DMS 273 (cell line): Measurements from ENCODE around the gene PGK1.
"Not testable (repeated sequence)": the region's sequence is repeated elsewhere in the genome, so short reads cannot be mapped to it uniquely, and the experiment has no call there.

Source experiments
- DNase-seq: peaks from one replicate; lab custom pipeline; 2025; ENCODE audit not compliant: unreplicated experiment; lab: John Stamatoyannopoulos, UW

PGK1 gene

DNA sequence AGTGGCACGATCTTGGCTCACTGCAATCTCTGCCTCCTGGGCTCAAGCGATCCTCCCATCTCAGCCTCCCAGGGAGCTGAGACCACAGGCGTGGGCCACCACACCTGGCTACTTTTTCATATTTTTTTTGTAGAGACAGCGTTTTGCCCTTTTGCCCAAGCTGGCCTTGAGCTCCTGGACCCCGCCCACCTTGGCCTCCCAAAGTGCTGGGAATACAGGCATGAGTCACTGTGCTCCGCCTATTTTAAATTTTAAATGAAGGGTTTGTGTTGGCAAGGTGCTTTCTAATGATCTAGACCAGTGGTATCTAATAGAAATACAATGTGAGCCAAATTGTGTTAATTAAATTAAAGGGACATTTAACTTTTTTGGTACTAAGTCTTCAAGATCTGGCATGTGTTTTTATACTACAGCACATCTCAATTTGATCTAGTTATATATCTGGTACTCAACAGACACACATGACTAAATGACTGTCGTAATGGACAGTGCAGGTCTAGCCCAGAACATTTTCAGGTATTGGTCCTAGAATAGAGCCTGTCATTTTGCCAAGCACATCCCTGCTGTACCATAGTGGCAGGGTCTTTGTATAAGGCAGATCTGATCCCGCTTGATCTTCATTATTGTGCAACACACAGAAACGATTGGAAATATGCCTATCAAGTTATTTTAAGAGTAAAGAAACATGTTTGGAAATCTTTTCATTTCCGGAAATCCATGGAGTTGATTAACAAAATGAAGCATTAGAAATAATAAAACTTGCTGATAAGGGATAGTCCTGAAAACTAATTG, 7.3 kb downstream of the PGK1 start:
- DNase-seq = no peak

GRCh38 chrX:78116365-78116764, 12.3 kb downstream of the PGK1 start:
- no peak for DNase-seq

DNA sequence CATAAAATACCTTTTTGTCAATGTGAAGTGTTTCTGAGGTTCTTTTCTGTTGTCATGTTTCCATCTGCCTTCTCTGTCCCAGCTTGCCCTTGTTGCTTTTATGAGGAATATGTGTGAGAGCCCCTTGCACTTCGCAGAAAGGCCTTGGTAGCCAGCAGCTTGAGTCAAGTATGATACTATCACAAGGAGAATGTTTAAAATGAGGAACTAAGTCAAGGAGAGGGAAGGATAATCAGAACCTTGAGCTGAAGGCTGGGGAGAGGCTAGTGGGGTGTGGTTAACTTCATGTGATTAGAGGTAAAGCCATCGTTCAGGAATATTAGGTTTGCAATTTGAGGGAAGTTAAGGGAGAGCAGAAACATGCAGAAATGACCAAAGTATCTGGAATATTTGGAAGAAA, 12.7 kb downstream of the PGK1 start:
- no peak for DNase-seq

- DNase-seq = no peak
These were observed 14.6 kb downstream of the PGK1 start for GRCh38 chrX:78118628-78119027.

- peak; percentile 14 for DNase-seq
These were observed 15.6 kb downstream of the PGK1 start for GRCh38 chrX:78119521-78120227.

DNA sequence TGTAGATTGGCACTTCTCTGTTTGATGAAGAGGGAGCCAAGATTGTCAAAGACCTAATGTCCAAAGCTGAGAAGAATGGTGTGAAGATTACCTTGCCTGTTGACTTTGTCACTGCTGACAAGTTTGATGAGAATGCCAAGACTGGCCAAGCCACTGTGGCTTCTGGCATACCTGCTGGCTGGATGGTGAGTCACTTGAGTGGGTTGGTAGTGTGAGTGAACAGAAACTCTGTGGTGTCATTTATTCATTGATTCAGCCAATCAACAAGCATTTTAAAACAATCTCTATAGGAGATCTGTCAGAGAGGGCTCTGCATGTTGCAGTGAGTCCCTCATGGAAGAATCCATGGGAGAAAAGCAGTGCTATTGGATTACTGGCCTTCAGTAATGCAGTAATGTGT, 19.1 kb downstream of the PGK1 start:
- DNase-seq = no peak

GRCh38 chrX:78124307-78124706, 20.3 kb downstream of the PGK1 start:
- peak; percentile 33 for DNase-seq

DNA sequence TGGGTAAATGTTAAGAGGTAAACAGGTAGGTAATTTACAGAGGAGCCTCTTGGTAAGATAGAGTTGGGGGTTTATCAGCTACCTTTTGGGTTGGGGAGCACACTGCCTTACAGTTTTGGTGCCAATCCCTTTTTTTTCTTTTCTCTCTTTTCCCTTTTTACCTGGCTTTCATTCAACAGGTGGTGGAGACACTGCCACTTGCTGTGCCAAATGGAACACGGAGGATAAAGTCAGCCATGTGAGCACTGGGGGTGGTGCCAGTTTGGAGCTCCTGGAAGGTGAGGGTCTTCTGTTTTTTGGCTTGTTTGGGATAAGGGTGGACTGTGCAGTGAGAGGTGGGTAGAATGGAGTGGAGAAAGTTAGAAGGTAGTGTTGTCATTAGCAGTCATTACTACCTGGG, 21.1 kb downstream of the PGK1 start:
- no peak for DNase-seq

DNA sequence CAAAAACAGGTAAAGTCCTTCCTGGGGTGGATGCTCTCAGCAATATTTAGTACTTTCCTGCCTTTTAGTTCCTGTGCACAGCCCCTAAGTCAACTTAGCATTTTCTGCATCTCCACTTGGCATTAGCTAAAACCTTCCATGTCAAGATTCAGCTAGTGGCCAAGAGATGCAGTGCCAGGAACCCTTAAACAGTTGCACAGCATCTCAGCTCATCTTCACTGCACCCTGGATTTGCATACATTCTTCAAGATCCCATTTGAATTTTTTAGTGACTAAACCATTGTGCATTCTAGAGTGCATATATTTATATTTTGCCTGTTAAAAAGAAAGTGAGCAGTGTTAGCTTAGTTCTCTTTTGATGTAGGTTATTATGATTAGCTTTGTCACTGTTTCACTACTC, 21.7 kb downstream of the PGK1 start:
- not testable (repeated sequence) for DNase-seq

DNA sequence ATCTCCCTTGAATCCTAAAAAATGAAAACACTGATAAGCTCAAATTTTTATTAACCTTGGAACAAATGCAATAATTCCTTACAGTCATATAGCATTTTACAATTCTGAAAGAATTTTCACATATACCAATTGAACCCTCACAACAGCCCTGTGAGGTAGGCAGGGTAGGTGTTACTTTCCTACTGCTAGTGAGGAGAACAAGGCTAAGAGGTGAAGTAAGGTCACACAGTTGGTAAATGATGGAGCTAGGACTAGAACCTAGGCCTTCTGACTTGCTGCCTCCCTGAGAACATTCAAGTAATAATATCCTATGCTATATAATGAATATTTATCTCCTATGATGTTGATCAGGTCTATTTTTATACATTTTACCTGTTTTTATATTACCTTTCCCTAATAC, 25.7 kb downstream of the PGK1 start:
- DNase-seq = peak; percentile 17

- no peak for DNase-seq
These were observed 26.3 kb downstream of the PGK1 start for GRCh38 chrX:78130396-78130795.

GRCh38 chrX:78131117-78131516, 27.1 kb downstream of the PGK1 start:
- no peak for DNase-seq

DNA sequence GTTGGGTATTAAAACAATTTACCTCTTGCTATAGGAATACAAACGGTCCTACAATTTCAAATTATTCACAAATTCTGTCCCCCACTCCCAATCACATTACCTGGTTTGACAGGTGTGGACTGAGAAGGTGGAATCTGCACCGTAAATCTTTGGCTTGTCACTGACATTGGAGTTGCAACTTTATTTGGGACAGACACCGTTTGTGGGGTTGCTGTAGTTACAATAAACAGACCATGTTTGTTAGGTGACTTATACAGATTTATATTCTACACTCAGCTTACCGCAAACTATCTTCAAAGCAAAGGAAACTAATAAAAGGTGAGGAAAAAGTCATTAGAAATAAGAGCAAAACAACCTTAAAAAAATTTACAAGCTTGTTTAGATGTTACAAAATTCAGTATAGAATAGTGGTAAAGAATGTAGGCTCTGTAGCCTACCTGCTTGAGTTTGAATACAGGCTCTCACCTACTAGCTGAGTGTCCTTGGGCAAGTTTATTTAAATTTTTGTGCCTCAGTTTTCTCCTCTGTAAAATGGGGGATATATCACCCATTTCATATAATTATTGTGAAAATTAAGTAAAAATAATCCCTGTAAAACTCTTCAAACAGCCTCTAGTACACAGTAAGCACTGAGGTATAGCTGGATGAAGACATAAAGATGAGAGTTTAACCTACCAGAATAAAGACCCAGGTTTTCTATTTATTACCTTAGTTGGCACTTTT, 29.4 kb downstream of the PGK1 start:
- no peak for DNase-seq

DNA sequence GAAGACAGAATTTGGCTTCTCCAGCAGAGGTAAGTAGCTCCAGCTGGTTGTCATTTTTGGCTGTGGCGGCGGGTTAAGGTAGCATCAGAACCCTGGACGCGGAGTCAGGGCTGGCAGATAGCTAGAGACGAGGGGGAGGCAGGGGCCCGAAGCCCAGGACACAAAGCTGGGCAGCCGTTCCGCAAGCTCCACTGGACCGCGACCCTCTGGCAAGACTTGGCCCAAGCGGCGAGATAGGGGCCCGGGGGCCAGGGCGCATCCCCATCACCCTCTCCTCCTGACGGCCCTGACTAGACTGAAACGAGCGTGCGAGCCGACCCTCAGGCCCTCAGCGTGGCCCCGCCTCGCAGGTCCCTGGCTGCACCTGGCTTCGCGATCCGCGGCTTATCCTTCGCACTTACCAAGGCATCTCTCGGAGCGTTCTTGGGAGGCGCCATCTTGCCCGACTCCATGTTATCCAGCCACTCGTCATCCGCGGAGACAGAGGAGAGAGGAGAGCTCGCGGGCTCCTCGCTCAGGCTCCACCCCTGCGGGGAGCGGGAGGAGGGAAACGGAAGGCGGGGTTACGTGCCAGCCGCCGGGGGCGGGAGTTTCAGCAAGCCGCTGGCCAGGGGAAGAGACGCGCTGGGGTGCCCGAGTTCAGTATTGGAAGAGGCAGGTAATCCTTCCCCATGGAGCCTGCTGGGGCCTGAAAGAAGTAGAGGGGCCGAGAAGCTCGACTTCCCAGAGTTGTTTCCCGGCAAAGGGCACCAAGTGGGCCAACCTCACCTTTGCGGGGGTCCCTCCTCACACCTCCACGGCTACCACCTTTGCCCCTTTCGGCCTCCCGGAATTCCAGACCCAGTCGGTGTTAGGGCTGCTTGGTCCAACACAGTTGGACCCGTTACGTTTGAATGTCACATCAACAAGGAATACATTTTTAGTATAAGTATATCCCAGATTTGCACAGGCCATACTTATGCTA, 35.4 kb downstream of the PGK1 start, which contains the start of gene TAF9B:
Gene TAF9B (minus strand): TSS at position 491 of the 964 bp plus-strand sequence. CDS start 39 bp downstream, at position 452.
- peak; percentile 95 for DNase-seq

- no peak for DNase-seq
These were observed 36.2 kb downstream of the PGK1 start for GRCh38 chrX:78140206-78140605.

- DNase-seq = not testable (repeated sequence)
These were observed 43.0 kb downstream of the PGK1 start for GRCh38 chrX:78147002-78147540.

GRCh38 chrX:78157373-78157772, 53.3 kb downstream of the PGK1 start:
- DNase-seq = not testable (repeated sequence)

DNA sequence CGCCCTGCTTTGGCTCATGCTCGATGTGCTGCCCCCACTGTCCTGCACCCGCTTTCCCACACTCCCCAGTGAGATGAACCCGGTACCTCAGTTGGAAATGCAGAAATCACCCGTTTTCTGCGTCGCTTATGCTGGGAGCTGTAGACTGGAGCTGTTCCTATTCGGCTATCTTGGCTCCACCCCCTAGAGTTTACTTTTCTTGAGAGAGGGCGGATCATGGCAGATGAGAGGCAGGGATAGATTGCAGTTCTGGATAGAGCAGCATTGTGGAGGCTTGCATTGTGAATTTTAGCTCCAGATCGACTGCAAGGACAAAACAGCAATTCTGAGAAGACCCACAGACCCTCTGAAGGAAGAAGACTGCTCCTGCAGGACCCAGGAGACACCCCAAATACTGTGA, 53.8 kb downstream of the PGK1 start:
- DNase-seq = not testable (repeated sequence)

DNA sequence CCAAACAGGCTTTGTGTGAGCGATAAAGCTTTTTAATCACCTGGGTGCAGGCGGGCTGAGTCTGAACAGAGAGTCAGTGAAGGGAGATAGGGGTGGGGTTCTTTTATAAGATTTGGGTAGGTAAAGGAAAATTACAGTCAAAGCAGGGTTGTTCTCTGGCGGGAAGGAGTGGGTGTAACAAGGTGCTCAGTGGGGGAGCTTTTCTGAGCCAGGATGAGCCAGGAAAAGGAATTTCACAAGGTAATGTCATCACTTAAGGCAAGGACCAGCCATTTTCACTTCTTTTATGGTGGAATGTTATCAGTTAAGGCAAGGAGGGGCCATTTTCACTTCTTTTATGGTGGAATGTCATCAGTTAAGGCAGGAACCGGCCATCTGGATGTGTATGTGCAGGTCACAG, 56.7 kb downstream of the PGK1 start:
- not testable (repeated sequence) for DNase-seq

DNA sequence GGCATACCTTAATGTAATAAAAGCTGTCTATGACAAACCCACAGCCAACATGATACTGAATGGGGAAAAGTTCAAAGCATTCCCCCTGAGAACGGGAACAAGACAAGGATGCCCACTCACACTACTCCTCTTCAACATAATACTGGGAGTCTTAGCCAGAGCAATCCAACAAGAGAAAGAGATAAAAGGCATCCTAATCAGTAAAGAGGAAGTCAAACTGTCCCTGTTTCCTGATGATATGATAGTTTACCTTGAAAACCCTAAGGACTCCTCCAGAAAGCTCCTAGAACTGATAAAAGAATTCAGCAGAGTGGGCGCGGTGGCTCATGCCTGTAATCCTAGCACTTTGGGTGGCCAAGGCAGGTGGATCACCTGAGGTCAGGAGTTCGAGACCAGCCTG, 59.1 kb downstream of the PGK1 start:
- DNase-seq = not testable (repeated sequence)
